ENCODE measurements around the gene ZEB2.

ZEB2 gene

GRCh38 chr2:144396318-144396717, 123.6 kb downstream of the ZEB2 start:
- H3K36me3 ChIP-seq (ENCODE audit: control insufficient read depth, insufficient read depth, low read length): peaks cover 66% of the 10 kb centered on the region
- H3K27ac ChIP-seq (ENCODE audit: insufficient read depth, low read depth, low read length, poor library complexity, severe bottlenecking): no peak overlapping the region

GRCh38 chr2:144390424-144391020, 129.4 kb downstream of the ZEB2 start:
- 93 to 94% methylated on average over 1 of the region's 1 CpG for WGBS, 2 experiments

More at GRCh38 chr2:144396318-144396717, 123.6 kb downstream of the ZEB2 start:
- WGBS, 2 experiments: 97 to 98% methylated on average over 6 of the region's 6 CpGs
- Histone ChIP-seq H3K4me1 (ENCODE audit: control insufficient read depth, insufficient read depth, low read length) (no peaks in the 10 kb centered on the region), H3K4me3 (ENCODE audit: insufficient read depth, low read depth, low read length) (no peak overlapping the region), H3K27me3 (ENCODE audit: control insufficient read depth, insufficient read depth, low read length, poor library complexity, severe bottlenecking) (no peaks in the 10 kb centered on the region), H3K9me3 (ENCODE audit: control insufficient read depth, low read length) (no peaks in the 10 kb centered on the region)

GRCh38 chr2:144389930-144390311, 130.0 kb downstream of the ZEB2 start:
- H3K9me3 ChIP-seq (ENCODE audit: control insufficient read depth, low read length): no peaks in the 10 kb centered on the region
- H3K36me3 ChIP-seq (ENCODE audit: control insufficient read depth, insufficient read depth, low read length): peaks cover 29% of the 10 kb centered on the region
- 98% methylated on average over 9 of the region's 9 CpGs for WGBS, 2 experiments

More at GRCh38 chr2:144390424-144391020, 129.4 kb downstream of the ZEB2 start:
- Histone ChIP-seq H3K4me1 (ENCODE audit: control insufficient read depth, insufficient read depth, low read length) (no peaks in the 10 kb centered on the region), H3K9me3 (ENCODE audit: control insufficient read depth, low read length) (no peaks in the 10 kb centered on the region), H3K27me3 (ENCODE audit: control insufficient read depth, insufficient read depth, low read length, poor library complexity, severe bottlenecking) (no peaks in the 10 kb centered on the region), H3K4me3 (ENCODE audit: insufficient read depth, low read depth, low read length) (no peak overlapping the region), H3K27ac (ENCODE audit: insufficient read depth, low read depth, low read length, poor library complexity, severe bottlenecking) (no peak overlapping the region), H3K36me3 (ENCODE audit: control insufficient read depth, insufficient read depth, low read length) (peaks cover 34% of the 10 kb centered on the region)

GRCh38 chr2:144389151-144389929, 130.6 kb downstream of the ZEB2 start:
- peaks cover 26% of the 10 kb centered on the region for H3K36me3 ChIP-seq (ENCODE audit: control insufficient read depth, insufficient read depth, low read length)

More at GRCh38 chr2:144389930-144390311, 130.0 kb downstream of the ZEB2 start:
- Histone ChIP-seq H3K4me1 (ENCODE audit: control insufficient read depth, insufficient read depth, low read length) (no peaks in the 10 kb centered on the region), H3K4me3 (ENCODE audit: insufficient read depth, low read depth, low read length) (no peak overlapping the region), H3K27ac (ENCODE audit: insufficient read depth, low read depth, low read length, poor library complexity, severe bottlenecking) (no peak overlapping the region), H3K27me3 (ENCODE audit: control insufficient read depth, insufficient read depth, low read length, poor library complexity, severe bottlenecking) (no peaks in the 10 kb centered on the region)

GRCh38 chr2:144385381-144385780, 134.5 kb downstream of the ZEB2 start:
- H3K9me3 ChIP-seq (ENCODE audit: control insufficient read depth, low read length): no peaks in the 10 kb centered on the region
- no peaks in the 10 kb centered on the region for H3K27me3 ChIP-seq (ENCODE audit: control insufficient read depth, insufficient read depth, low read length, poor library complexity, severe bottlenecking)
- H3K4me3 ChIP-seq (ENCODE audit: insufficient read depth, low read depth, low read length): no peak overlapping the region
- 100% methylated on average over 1 of the region's 1 CpG for WGBS, 2 experiments
- peaks cover 9% of the 10 kb centered on the region for H3K36me3 ChIP-seq (ENCODE audit: control insufficient read depth, insufficient read depth, low read length)
- no peaks in the 10 kb centered on the region for H3K4me1 ChIP-seq (ENCODE audit: control insufficient read depth, insufficient read depth, low read length)
- no peak overlapping the region for H3K27ac ChIP-seq (ENCODE audit: insufficient read depth, low read depth, low read length, poor library complexity, severe bottlenecking)

More at GRCh38 chr2:144389151-144389929, 130.6 kb downstream of the ZEB2 start:
- Histone ChIP-seq H3K4me1 (ENCODE audit: control insufficient read depth, insufficient read depth, low read length) (no peaks in the 10 kb centered on the region), H3K27ac (ENCODE audit: insufficient read depth, low read depth, low read length, poor library complexity, severe bottlenecking) (no peak overlapping the region), H3K9me3 (ENCODE audit: control insufficient read depth, low read length) (no peaks in the 10 kb centered on the region), H3K4me3 (ENCODE audit: insufficient read depth, low read depth, low read length) (no peak overlapping the region), H3K27me3 (ENCODE audit: control insufficient read depth, insufficient read depth, low read length, poor library complexity, severe bottlenecking) (no peaks in the 10 kb centered on the region)
- 94 to 95% methylated on average over 37 of the region's 37 CpGs for WGBS, 2 experiments

GRCh38 chr2:144383571-144384100, 136.3 kb downstream of the ZEB2 start:
- Histone ChIP-seq H3K27me3 (ENCODE audit: control insufficient read depth, insufficient read depth, low read length, poor library complexity, severe bottlenecking) (no peaks in the 10 kb centered on the region), H3K27ac (ENCODE audit: insufficient read depth, low read depth, low read length, poor library complexity, severe bottlenecking) (no peak overlapping the region), H3K9me3 (ENCODE audit: control insufficient read depth, low read length) (no peaks in the 10 kb centered on the region), H3K4me1 (ENCODE audit: control insufficient read depth, insufficient read depth, low read length) (peaks cover 5% of the 10 kb centered on the region), H3K4me3 (ENCODE audit: insufficient read depth, low read depth, low read length) (no peak overlapping the region), H3K36me3 (ENCODE audit: control insufficient read depth, insufficient read depth, low read length) (no peaks in the 10 kb centered on the region)
- WGBS, 2 experiments: 90 to 95% methylated on average over 4 of the region's 4 CpGs

GRCh38 chr2:144382849-144383248, 137.1 kb downstream of the ZEB2 start:
- Histone ChIP-seq H3K9me3 (ENCODE audit: control insufficient read depth, low read length) (no peaks in the 10 kb centered on the region), H3K4me1 (ENCODE audit: control insufficient read depth, insufficient read depth, low read length) (peaks cover 5% of the 10 kb centered on the region), H3K27ac (ENCODE audit: insufficient read depth, low read depth, low read length, poor library complexity, severe bottlenecking) (no peak overlapping the region), H3K36me3 (ENCODE audit: control insufficient read depth, insufficient read depth, low read length) (no peaks in the 10 kb centered on the region), H3K27me3 (ENCODE audit: control insufficient read depth, insufficient read depth, low read length, poor library complexity, severe bottlenecking) (no peaks in the 10 kb centered on the region), H3K4me3 (ENCODE audit: insufficient read depth, low read depth, low read length) (no peak overlapping the region)
- 100% methylated on average over 2 of the region's 2 CpGs; no CpG with 5 or more reads in 1 of the 2 experiments for WGBS, 2 experiments

GRCh38 chr2:144381716-144382115, 138.2 kb downstream of the ZEB2 start:
- Histone ChIP-seq H3K36me3 (ENCODE audit: control insufficient read depth, insufficient read depth, low read length) (no peaks in the 10 kb centered on the region), H3K27me3 (ENCODE audit: control insufficient read depth, insufficient read depth, low read length, poor library complexity, severe bottlenecking) (no peaks in the 10 kb centered on the region), H3K9me3 (ENCODE audit: control insufficient read depth, low read length) (no peaks in the 10 kb centered on the region), H3K27ac (ENCODE audit: insufficient read depth, low read depth, low read length, poor library complexity, severe bottlenecking) (no peak overlapping the region), H3K4me1 (ENCODE audit: control insufficient read depth, insufficient read depth, low read length) (peaks cover 5% of the 10 kb centered on the region), H3K4me3 (ENCODE audit: insufficient read depth, low read depth, low read length) (no peak overlapping the region)
- 94 to 97% methylated on average over 2 of the region's 2 CpGs for WGBS, 2 experiments

GRCh38 chr2:144379851-144380311, 140.0 kb downstream of the ZEB2 start:
- WGBS, 2 experiments: 77 to 83% methylated on average over 10 to 11 of the region's 11 CpGs
- Histone ChIP-seq H3K9me3 (ENCODE audit: control insufficient read depth, low read length) (no peaks in the 10 kb centered on the region), H3K27me3 (ENCODE audit: control insufficient read depth, insufficient read depth, low read length, poor library complexity, severe bottlenecking) (no peaks in the 10 kb centered on the region), H3K4me1 (ENCODE audit: control insufficient read depth, insufficient read depth, low read length) (peaks cover 5% of the 10 kb centered on the region), H3K36me3 (ENCODE audit: control insufficient read depth, insufficient read depth, low read length) (no peaks in the 10 kb centered on the region), H3K4me3 (ENCODE audit: insufficient read depth, low read depth, low read length) (no peak overlapping the region), H3K27ac (ENCODE audit: insufficient read depth, low read depth, low read length, poor library complexity, severe bottlenecking) (no peak overlapping the region)

GRCh38 chr2:144378551-144378950, 141.4 kb downstream of the ZEB2 start:
- Histone ChIP-seq H3K4me1 (ENCODE audit: control insufficient read depth, insufficient read depth, low read length) (peaks cover 5% of the 10 kb centered on the region), H3K27me3 (ENCODE audit: control insufficient read depth, insufficient read depth, low read length, poor library complexity, severe bottlenecking) (no peaks in the 10 kb centered on the region), H3K27ac (ENCODE audit: insufficient read depth, low read depth, low read length, poor library complexity, severe bottlenecking) (no peak overlapping the region), H3K4me3 (ENCODE audit: insufficient read depth, low read depth, low read length) (no peak overlapping the region), H3K9me3 (ENCODE audit: control insufficient read depth, low read length) (no peaks in the 10 kb centered on the region), H3K36me3 (ENCODE audit: control insufficient read depth, insufficient read depth, low read length) (no peaks in the 10 kb centered on the region)
- WGBS, 2 experiments: 94 to 97% methylated on average over 5 of the region's 5 CpGs
